PC-3 (cell line): ENCODE measurements around the gene EFHC1. TPM values are rescaled to one million over a fixed set of nuclear protein-coding genes. Genes with fewer than 3 reads are reported as not detected.

Experiments
- ATAC-seq: fragments of 200-7000 bp; cut with Tn5 transposase; 2 replicates; pipeline ENCODE4 v1.9.1; 2020; ENCODE audit warnings: mild to moderate bottlenecking, moderate library complexity
- BruUV-seq: library from RNA; stranded (reverse); fragments of 400-500 nt; replicated peaks from 2 replicates; lab custom pipeline; 2021; lab: Mats Ljungman, UMichigan
- CTCF ChIA-PET: fragments of 300-600 bp; sonication (Branson Sonifier 250); formaldehyde crosslinking; loops from one replicate; lab custom pipeline; 2022; ENCODE audit warnings: antibody characterized with exemption; lab: Charles Lee
- POLR2A ChIA-PET: fragments of 300-600 bp; sonication (Branson Sonifier 250); formaldehyde crosslinking; loops from one replicate; lab custom pipeline; 2022; ENCODE audit warnings: antibody characterized with exemption; ENCODE audit not compliant: unreplicated experiment; lab: Charles Lee
- DNase-seq: peaks from one replicate; pipeline ENCODE4 v3.0.0-alpha.2; 2015
- H2AFZ ChIP-seq: fragments of 300-600 bp; sonication (generic); 2 replicates; pipeline ENCODE4 v1.6.0; 2016; ENCODE audit warnings: antibody characterized with exemption, low read length
- H3F3A ChIP-seq: fragments of 300-600 bp; sonication (generic); one replicate; pipeline ENCODE4 v1.6.0; 2017; ENCODE audit warnings: antibody characterized with exemption, low read length, control low read depth, mild to moderate bottlenecking; ENCODE audit not compliant: unreplicated experiment
- H3K27ac ChIP-seq: fragments of 300-600 bp; sonication (generic); 2 replicates; pipeline ENCODE4 v1.5.1; 2016; ENCODE audit warnings: mild to moderate bottlenecking, low read length
- H3K27me3 ChIP-seq: fragments of 300-600 bp; sonication (generic); 2 replicates; pipeline ENCODE4 v1.6.1; 2016; ENCODE audit warnings: low read length, mixed read lengths
- H3K36me3 ChIP-seq: fragments of 300-600 bp; sonication (generic); 2 replicates; pipeline ENCODE4 v1.6.1; 2016; ENCODE audit warnings: low read depth, mixed run types, low read length, mixed read lengths
- H3K4me1 ChIP-seq: fragments of 300-600 bp; sonication (generic); 2 replicates; pipeline ENCODE4 v1.5.1; 2016; ENCODE audit warnings: low read length; ENCODE audit not compliant: insufficient read depth
- H3K4me2 ChIP-seq: fragments of 300-600 bp; sonication (generic); 2 replicates; pipeline ENCODE4 v1.6.0; 2016; ENCODE audit warnings: low read length
- H3K4me3 ChIP-seq: fragments of 300-600 bp; sonication (generic); 2 replicates; pipeline ENCODE4 v1.5.1; 2016; ENCODE audit warnings: mild to moderate bottlenecking, low read length, mixed read lengths
- H3K79me2 ChIP-seq: fragments of 300-600 bp; sonication (generic); 2 replicates; pipeline ENCODE4 v1.6.1; 2017; ENCODE audit warnings: low read length, mixed read lengths
- H3K9ac ChIP-seq: fragments of 300-600 bp; sonication (generic); 2 replicates; pipeline ENCODE4 v1.6.0; 2016; ENCODE audit warnings: mild to moderate bottlenecking, low read length
- H3K9me2 ChIP-seq: fragments of 300-600 bp; sonication (generic); replicated peaks from 2 replicates; pipeline ENCODE4 v1.6.1; 2016; ENCODE audit warnings: mixed run types, low read length, mixed read lengths
- H3K9me3 ChIP-seq: fragments of 300-600 bp; sonication (generic); 2 replicates; pipeline ENCODE4 v1.6.1; 2016; ENCODE audit warnings: low read length, mixed read lengths
- H4K20me1 ChIP-seq: fragments of 300-600 bp; sonication (generic); 2 replicates; pipeline ENCODE4 v1.6.1; 2016; ENCODE audit warnings: low read length, mixed read lengths
- EZH2 ChIP-seq: fragments of 300-600 bp; sonication (generic); IDR thresholded peaks from one replicate; pipeline ENCODE4 v1.6.1; 2017; ENCODE audit warnings: antibody characterized with exemption, mild to moderate bottlenecking, low read length; ENCODE audit not compliant: unreplicated experiment
- EZH2phosphoT487 ChIP-seq: fragments of 300-600 bp; sonication (generic); IDR thresholded peaks from 2 replicates; pipeline ENCODE4 v1.6.1; 2018; ENCODE audit warnings: mild to moderate bottlenecking, antibody characterized with exemption, low read length, borderline replicate concordance
- intact Hi-C: fragments of 100-400 bp; cut with micrococcal nuclease; formaldehyde crosslinking; loops from 2 replicates; pipeline ENCODE4 v1.9.0; 2023
- total RNA-seq: library from RNA; depleted of rRNA; stranded (reverse); fragments of >200 nt; gene quantifications from 2 replicates; pipeline ENCODE4 v1.2.3, GENCODE V29; 2014
- TF ChIP-seq, protein P1 (sequence below): fragments of 300-600 bp; sonication (generic); conservative IDR thresholded peaks from 2 replicates; pipeline ENCODE4 v1.5.1; 2017; ENCODE audit warnings: antibody characterized with exemption, low read depth, mild to moderate bottlenecking, low read length

EFHC1 gene
- total RNA-seq, 1 experiment from 2014 or later, result 22.4 TPM

DNA sequence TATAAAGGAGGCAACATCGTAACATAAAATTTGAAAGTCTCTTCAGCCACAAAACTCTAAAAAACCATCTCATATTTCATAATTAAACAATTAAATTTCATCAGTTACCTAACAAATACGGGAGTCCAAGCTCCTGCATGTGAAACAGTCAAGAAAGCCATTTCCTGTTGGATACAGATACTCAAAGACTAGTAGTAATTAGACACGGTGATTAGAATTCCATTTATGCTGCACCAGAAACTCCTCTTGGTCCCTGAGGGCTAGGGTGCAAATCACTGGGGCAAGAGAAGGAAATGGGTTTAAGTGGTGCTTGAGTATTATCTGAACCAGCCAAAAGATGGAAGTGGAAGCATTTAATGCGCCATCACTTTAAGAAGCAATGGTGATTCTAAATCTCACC lies 129.3 kb downstream of the EFHC1 start:
- DNase-seq, result no peak
- no peak for ATAC-seq
- H3K27me3 ChIP-seq, result no peaks in the 10 kb centered on the region
- no peak overlapping the region for H3K4me3 ChIP-seq
- no peaks in the 10 kb centered on the region for H3K36me3 ChIP-seq
- peaks cover 46% of the 10 kb centered on the region for H3K79me2 ChIP-seq
- no peak overlapping the region for H3K27ac ChIP-seq
- H3F3A ChIP-seq, result no peaks in the 10 kb centered on the region
- no peak overlapping the region for H3K9ac ChIP-seq
- no peaks in the 10 kb centered on the region for H4K20me1 ChIP-seq
- POLR2A ChIA-PET, result no interaction called here
- no TSS peak for BruUV-seq
- CTCF ChIA-PET, result interaction anchor here (0.6 kb wide), 1 partner anchor 10 kb away, joined by 6 read pairs; no protein-coding TSS in a partner anchor
- no peak overlapping the region for H2AFZ ChIP-seq
- no peaks in the 10 kb centered on the region for H3K9me2 ChIP-seq
- H3K4me2 ChIP-seq, result no peak overlapping the region
- H3K9me3 ChIP-seq, result no peaks in the 10 kb centered on the region
- intact Hi-C loops, result no loop called here
- peaks cover 49% of the 10 kb centered on the region for H3K4me1 ChIP-seq
- no peak for TF ChIP-seq EZH2phosphoT487
- TF ChIP-seq EZH2, result no peak

DNA sequence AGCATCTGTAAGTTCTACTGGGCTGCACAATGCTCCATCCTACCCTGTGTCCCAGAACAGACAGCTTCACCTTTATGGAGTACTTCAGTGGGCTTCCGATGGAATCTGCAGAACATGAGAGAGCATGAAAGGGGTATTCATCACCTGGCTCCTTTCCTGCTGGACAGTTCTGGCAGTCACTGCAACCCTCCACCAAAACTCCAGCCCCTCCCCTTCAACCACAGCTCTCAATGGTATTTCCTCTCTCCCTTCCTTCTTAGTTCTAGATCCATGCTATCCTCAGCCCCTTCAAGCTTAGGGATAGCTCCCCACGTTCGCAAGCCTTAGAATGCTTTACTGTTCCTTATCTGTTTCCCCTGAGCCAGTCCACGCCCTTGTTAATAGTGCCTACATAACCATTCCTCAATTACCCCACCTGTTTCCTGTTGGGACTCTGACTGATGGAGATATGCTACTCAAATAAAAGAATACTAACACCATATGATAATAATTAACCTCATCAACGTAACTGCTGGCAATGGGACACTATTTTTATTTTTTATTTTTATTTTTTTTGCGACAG lies 130.0 kb downstream of the EFHC1 start:
- no peaks in the 10 kb centered on the region for H3F3A ChIP-seq
- DNase-seq (no peak), ATAC-seq (no peak)
- H4K20me1 ChIP-seq, result no peaks in the 10 kb centered on the region
- no peaks in the 10 kb centered on the region for H3K36me3 ChIP-seq
- H3K79me2 ChIP-seq, result peaks cover 46% of the 10 kb centered on the region
- H3K27ac ChIP-seq, result no peak overlapping the region
- H2AFZ ChIP-seq, result no peak overlapping the region
- BruUV-seq, result no TSS peak
- no peak overlapping the region for H3K4me3 ChIP-seq
- H3K27me3 ChIP-seq, result no peaks in the 10 kb centered on the region
- intact Hi-C loops, result no loop called here
- TF ChIP-seq, protein P1, sequence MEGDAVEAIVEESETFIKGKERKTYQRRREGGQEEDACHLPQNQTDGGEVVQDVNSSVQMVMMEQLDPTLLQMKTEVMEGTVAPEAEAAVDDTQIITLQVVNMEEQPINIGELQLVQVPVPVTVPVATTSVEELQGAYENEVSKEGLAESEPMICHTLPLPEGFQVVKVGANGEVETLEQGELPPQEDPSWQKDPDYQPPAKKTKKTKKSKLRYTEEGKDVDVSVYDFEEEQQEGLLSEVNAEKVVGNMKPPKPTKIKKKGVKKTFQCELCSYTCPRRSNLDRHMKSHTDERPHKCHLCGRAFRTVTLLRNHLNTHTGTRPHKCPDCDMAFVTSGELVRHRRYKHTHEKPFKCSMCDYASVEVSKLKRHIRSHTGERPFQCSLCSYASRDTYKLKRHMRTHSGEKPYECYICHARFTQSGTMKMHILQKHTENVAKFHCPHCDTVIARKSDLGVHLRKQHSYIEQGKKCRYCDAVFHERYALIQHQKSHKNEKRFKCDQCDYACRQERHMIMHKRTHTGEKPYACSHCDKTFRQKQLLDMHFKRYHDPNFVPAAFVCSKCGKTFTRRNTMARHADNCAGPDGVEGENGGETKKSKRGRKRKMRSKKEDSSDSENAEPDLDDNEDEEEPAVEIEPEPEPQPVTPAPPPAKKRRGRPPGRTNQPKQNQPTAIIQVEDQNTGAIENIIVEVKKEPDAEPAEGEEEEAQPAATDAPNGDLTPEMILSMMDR, result no peak
- TF ChIP-seq EZH2phosphoT487 (no peak), EZH2 (no peak)
- H3K9me3 ChIP-seq, result no peaks in the 10 kb centered on the region
- ChIA-PET POLR2A (no interaction called here), CTCF (interaction anchor here (0.6 kb wide), 1 partner anchor 11 kb away, joined by 6 read pairs; no protein-coding TSS in a partner anchor)
- H3K9me2 ChIP-seq, result no peaks in the 10 kb centered on the region
- H3K9ac ChIP-seq, result no peak overlapping the region
- H3K4me1 ChIP-seq, result peaks cover 43% of the 10 kb centered on the region
- no peak overlapping the region for H3K4me2 ChIP-seq

DNA sequence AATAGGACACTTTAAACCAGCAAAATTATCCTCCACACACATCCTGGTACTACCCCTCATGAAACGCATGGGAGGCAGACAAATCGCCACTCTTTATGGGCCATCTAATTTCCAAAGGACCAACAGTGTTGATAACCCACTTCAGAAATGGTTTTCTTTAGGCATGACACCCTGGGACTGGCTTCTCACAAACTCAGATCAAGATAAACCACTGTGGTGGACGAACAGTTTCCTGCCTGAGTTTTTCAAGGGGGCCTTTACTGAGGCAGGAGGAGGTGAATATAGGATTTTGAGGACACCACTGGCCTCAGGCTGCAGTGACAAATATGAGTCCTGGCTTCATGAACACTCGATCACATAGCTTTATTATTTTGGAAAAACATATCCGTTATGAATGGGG lies 130.7 kb downstream of the EFHC1 start:
- H3K36me3 ChIP-seq, result no peaks in the 10 kb centered on the region
- ATAC-seq, result no peak; the same call in 1 of the 2 replicates
- ChIA-PET CTCF (interaction anchor here (0.5 to 0.6 kb wide), 2 partner anchors 44 to 97 kb away, joined by 3 read pairs; no protein-coding TSS in a partner anchor), POLR2A (no interaction called here)
- H3K4me3 ChIP-seq, result 0 out of 2 replicates have a peak overlapping the region, but pooled peaks have one; percentile 8
- H3K27ac ChIP-seq, result no peak overlapping the region
- H3K9ac ChIP-seq, result no peak overlapping the region
- H3F3A ChIP-seq, result no peaks in the 10 kb centered on the region
- H3K9me3 ChIP-seq, result no peaks in the 10 kb centered on the region
- H3K27me3 ChIP-seq, result no peaks in the 10 kb centered on the region
- intact Hi-C loops, result no loop called here
- peaks cover 38% of the 10 kb centered on the region for H3K79me2 ChIP-seq
- no peaks in the 10 kb centered on the region for H3K9me2 ChIP-seq
- no peak for DNase-seq
- TF ChIP-seq EZH2phosphoT487, result no peak
- TF ChIP-seq, protein P1, result no peak
- no peak for TF ChIP-seq EZH2
- BruUV-seq, result no TSS peak
- peaks cover 39% of the 10 kb centered on the region for H3K4me1 ChIP-seq
- no peaks in the 10 kb centered on the region for H4K20me1 ChIP-seq
- no peak overlapping the region for H2AFZ ChIP-seq
- peak overlapping the region; percentile 49 for H3K4me2 ChIP-seq
